ENCODE results near the gene BOD1L2.

DNA sequence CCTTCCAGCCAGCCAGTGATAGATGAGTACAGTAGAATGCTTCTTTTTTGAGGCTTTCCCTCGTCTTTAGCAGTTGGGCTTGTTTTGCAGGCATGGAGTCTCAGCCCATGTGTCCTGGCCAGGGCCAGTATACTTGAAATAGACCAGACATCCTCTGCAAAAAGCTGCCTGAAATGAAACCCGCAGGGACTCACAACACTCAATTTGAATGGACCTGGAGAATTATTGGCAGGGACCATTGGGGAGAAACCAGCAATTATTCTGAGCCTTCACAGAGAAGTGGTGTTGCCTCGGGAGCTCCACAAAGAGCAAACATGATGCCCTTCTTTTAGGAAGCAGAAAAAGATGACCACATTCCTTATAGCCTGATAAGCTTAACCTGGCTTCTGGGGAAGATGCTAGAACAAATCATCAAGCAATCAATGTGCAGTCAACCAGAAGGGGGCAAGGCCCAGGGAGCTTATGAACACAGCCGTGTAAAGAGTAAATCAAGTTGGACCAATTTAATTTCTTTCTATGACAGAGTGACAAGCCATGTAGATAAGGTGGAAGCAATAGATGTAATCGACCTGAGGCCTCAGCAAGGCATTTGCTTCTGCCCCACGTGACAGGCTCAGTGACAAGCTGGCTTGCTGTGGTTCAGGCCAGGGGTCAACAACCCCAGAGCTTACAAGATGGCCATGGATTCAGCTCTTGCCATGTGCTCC is 42.1 kb downstream of the BOD1L2 start:
- TF ChIP-seq, protein P1, sequence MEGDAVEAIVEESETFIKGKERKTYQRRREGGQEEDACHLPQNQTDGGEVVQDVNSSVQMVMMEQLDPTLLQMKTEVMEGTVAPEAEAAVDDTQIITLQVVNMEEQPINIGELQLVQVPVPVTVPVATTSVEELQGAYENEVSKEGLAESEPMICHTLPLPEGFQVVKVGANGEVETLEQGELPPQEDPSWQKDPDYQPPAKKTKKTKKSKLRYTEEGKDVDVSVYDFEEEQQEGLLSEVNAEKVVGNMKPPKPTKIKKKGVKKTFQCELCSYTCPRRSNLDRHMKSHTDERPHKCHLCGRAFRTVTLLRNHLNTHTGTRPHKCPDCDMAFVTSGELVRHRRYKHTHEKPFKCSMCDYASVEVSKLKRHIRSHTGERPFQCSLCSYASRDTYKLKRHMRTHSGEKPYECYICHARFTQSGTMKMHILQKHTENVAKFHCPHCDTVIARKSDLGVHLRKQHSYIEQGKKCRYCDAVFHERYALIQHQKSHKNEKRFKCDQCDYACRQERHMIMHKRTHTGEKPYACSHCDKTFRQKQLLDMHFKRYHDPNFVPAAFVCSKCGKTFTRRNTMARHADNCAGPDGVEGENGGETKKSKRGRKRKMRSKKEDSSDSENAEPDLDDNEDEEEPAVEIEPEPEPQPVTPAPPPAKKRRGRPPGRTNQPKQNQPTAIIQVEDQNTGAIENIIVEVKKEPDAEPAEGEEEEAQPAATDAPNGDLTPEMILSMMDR (IDR thresholded peaks at IDR 0.05): no peak
- no peak for TF ChIP-seq POLR2A (IDR thresholded peaks at IDR 0.05)
